Panc1 (cell line): ENCODE data around the gene OTX1.

ENCODE experiments used
- CTCF ChIP-seq: fragments of 450-650 bp; IDR thresholded peaks from 2 replicates; pipeline ENCODE4 v1.5.1; 2017; ENCODE audit warnings: mild to moderate bottlenecking
- POLR2AphosphoS5 ChIP-seq: IDR thresholded peaks from 2 replicates; pipeline ENCODE4 v1.6.1; 2012; ENCODE audit warnings: mild to moderate bottlenecking, low read depth, low read length, moderate library complexity
- REST ChIP-seq, 2 experiments: IDR thresholded peaks; 2 replicates each; pipeline ENCODE4 v1.6.1; 2011 to 2012; ENCODE audit warnings: low read depth in 2 of 2, control low read depth in 1 of 2, low read length in 1 of 2, mild to moderate bottlenecking in 1 of 2, moderate library complexity in 1 of 2; ENCODE audit not compliant: insufficient read depth in 1 of 2
- SIN3A ChIP-seq: IDR thresholded peaks from 2 replicates; pipeline ENCODE4 v1.6.1; 2012; ENCODE audit warnings: low read depth, mild to moderate bottlenecking, low read length, moderate library complexity, borderline replicate concordance; ENCODE audit not compliant: insufficient read depth
- TCF7L2 ChIP-seq: IDR thresholded peaks from 2 replicates; pipeline ENCODE4 v1.6.1; 2011; ENCODE audit warnings: mild to moderate bottlenecking, low read depth, low read length, inconsistent platforms

- no peak for TF ChIP-seq CTCF
- TF ChIP-seq POLR2AphosphoS5, result no peak
- TF ChIP-seq TCF7L2, result no peak
- no peak for TF ChIP-seq REST (IDR thresholded peaks at IDR 0.05; ENCODE audit: insufficient read depth in 1 of 2, low read depth in 2 of 2, low read length in 1 of 2)
- no peak for TF ChIP-seq SIN3A
These were observed 6.9 kb downstream of the OTX1 start for GRCh38 chr2:63057249-63058143.
